SIG-M5 (cell line): Measurements from ENCODE around the gene CLEC17A.

Experiments
- DNase-seq: peaks from one replicate; lab custom pipeline; 2025; lab: John Stamatoyannopoulos, UW

The CLEC17A gene

DNA sequence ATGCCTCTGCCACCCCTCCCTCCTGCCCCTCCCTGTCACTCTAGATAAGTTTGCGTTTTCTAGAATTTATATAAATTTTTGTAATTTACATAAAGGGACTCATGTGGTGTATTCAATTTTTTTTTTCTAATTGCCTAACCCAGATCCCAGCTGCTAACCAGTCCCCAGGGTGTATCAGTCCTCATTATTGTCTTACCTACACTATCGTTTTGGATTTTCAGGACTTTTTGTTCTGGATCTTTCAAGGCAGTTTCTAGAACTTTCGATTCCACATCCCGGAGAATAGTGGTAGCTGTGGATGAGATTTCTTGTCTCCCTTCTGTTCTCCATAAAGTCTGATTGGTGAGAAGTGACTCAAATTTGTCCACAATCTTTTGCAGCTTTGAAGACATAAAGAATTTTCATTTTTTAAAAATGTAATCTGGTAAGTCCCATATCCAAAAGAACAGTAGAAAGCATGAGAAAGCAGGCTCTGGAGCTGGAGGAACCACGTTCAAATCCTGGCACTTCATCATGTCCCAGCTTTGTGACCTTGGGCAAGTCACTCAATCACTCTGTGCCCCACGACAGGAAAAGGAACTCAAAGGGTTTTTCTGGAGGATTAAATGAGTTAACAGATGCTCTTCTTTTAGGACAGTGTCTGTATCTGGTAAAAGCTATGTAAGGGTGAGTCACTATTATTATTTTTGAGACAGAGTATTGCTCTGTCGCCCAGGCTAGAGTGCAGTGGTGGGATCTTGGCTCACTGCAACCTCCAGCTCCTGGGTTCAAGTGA lies 72.1 kb downstream of the CLEC17A start:
- no peak for DNase-seq

- DNase-seq: no peak
Measured at GRCh38 chr19:14655726-14656125, 72.8 kb downstream of the CLEC17A start.

- DNase-seq: no peak
Measured at GRCh38 chr19:14659874-14660489, 77.1 kb downstream of the CLEC17A start.

- no peak for DNase-seq
Measured at GRCh38 chr19:14661372-14661924, 78.6 kb downstream of the CLEC17A start.
